SK-N-SH treated with all-trans-retinoic acid at 6 μM for 48 hours (cell line): ENCODE data around the gene TGFBR3.

ENCODE experiments used
- ATAC-seq: fragments of 200-7000 bp; cut with Tn5 transposase; 3 replicates; pipeline ENCODE4 v1.9.1; 2020; ENCODE audit warnings: mild to moderate bottlenecking, moderate library complexity
- ARNTL ChIP-seq: fragments of 450-650 bp; formaldehyde crosslinking; IDR thresholded peaks from 2 replicates; pipeline ENCODE4 v1.5.0; 2020; ENCODE audit warnings: low read depth, mild to moderate bottlenecking, moderate library complexity, borderline replicate concordance
- BACH2 ChIP-seq: fragments of 250-450 bp; sonication (Bioruptor Pico); IDR thresholded peaks from 2 replicates; pipeline ENCODE4 v1.9.0; 2021; ENCODE audit warnings: mild to moderate bottlenecking, borderline replicate concordance
- CREB5 ChIP-seq: fragments of 250-450 bp; sonication (Bioruptor Pico); IDR thresholded peaks from 2 replicates; pipeline ENCODE4 v1.5.1; 2020; ENCODE audit warnings: low read depth, mild to moderate bottlenecking, moderate library complexity
- CSDC2 ChIP-seq: fragments of 250-450 bp; sonication (Bioruptor Pico); IDR thresholded peaks from 2 replicates; pipeline ENCODE4 v1.5.0; 2020; ENCODE audit warnings: mild to moderate bottlenecking, moderate library complexity
- GLIS3 ChIP-seq: fragments of 250-450 bp; sonication (Bioruptor Pico); IDR thresholded peaks from 2 replicates; pipeline ENCODE4 v1.5.0; 2020; ENCODE audit warnings: mild to moderate bottlenecking, moderate library complexity
- ISL1 ChIP-seq: fragments of 250-450 bp; sonication (Bioruptor Pico); IDR thresholded peaks from 2 replicates; pipeline ENCODE4 v2.1.2; 2022; ENCODE audit warnings: mild to moderate bottlenecking, moderate library complexity
- OSR1 ChIP-seq: fragments of 250-450 bp; sonication (Bioruptor Pico); IDR thresholded peaks from 2 replicates; pipeline ENCODE4 v1.8.0; 2022; ENCODE audit warnings: moderate library complexity, mild to moderate bottlenecking, inconsistent platforms
- PATZ1 ChIP-seq: fragments of 250-450 bp; sonication (Bioruptor Pico); IDR thresholded peaks from 2 replicates; pipeline ENCODE4 v1.8.0; 2020; ENCODE audit warnings: mild to moderate bottlenecking, moderate library complexity, borderline replicate concordance
- POU6F1 ChIP-seq: fragments of 250-450 bp; sonication (Bioruptor Pico); IDR thresholded peaks from 2 replicates; pipeline ENCODE4 v1.8.0; 2021; ENCODE audit warnings: low read depth, mild to moderate bottlenecking, moderate library complexity, borderline replicate concordance
- PPARA ChIP-seq: fragments of 250-450 bp; sonication (Bioruptor Pico); IDR thresholded peaks from 2 replicates; pipeline ENCODE4 v1.5.0; 2020; ENCODE audit warnings: mild to moderate bottlenecking, borderline replicate concordance
- RARB ChIP-seq: fragments of 250-450 bp; sonication (Bioruptor Pico); IDR thresholded peaks from 2 replicates; pipeline ENCODE4 v1.8.0; 2021; ENCODE audit warnings: mild to moderate bottlenecking, moderate library complexity
- SNAI2 ChIP-seq: fragments of 250-450 bp; sonication (Bioruptor Pico); IDR thresholded peaks from 2 replicates; pipeline ENCODE4 v1.5.0; 2020; ENCODE audit warnings: mild to moderate bottlenecking, moderate library complexity
- TCF4 ChIP-seq: fragments of 250-450 bp; sonication (Bioruptor Pico); IDR thresholded peaks from 2 replicates; pipeline ENCODE4 v1.8.0; 2021; ENCODE audit warnings: mild to moderate bottlenecking, moderate library complexity, borderline replicate concordance
- TOX ChIP-seq: fragments of 250-450 bp; sonication (Bioruptor Pico); IDR thresholded peaks from 2 replicates; pipeline ENCODE4 v1.8.0; 2021; ENCODE audit warnings: mild to moderate bottlenecking, moderate library complexity, borderline replicate concordance
- TSHZ2 ChIP-seq: fragments of 250-450 bp; sonication (Bioruptor Pico); IDR thresholded peaks from 2 replicates; pipeline ENCODE4 v1.5.0; 2020; ENCODE audit warnings: mild to moderate bottlenecking, moderate library complexity
- ZC3H10 ChIP-seq: fragments of 250-450 bp; sonication (Bioruptor Pico); IDR thresholded peaks from 2 replicates; pipeline ENCODE4 v1.5.1; 2021; ENCODE audit warnings: mild to moderate bottlenecking, moderate library complexity
- ZFP3 ChIP-seq: fragments of 250-450 bp; sonication (Bioruptor Pico); IDR thresholded peaks from 2 replicates; pipeline ENCODE4 v1.5.0; 2020; ENCODE audit warnings: mild to moderate bottlenecking, moderate library complexity
- ZFP30 ChIP-seq: fragments of 450-650 bp; formaldehyde crosslinking; IDR thresholded peaks from 2 replicates; pipeline ENCODE4 v1.5.0; 2022; ENCODE audit warnings: mild to moderate bottlenecking, moderate library complexity
- ZNF70 ChIP-seq: fragments of 450-650 bp; formaldehyde crosslinking; IDR thresholded peaks from 2 replicates; pipeline ENCODE4 v1.5.0; 2020; ENCODE audit warnings: mild to moderate bottlenecking, moderate library complexity
- ZNF8 ChIP-seq: fragments of 450-650 bp; formaldehyde crosslinking; IDR thresholded peaks from 2 replicates; pipeline ENCODE4 v1.5.0; 2020; ENCODE audit warnings: mild to moderate bottlenecking, moderate library complexity

Gene TGFBR3

GRCh38 chr1:91706140-91706957, 179.6 kb downstream of the TGFBR3 start (continued):
- TF ChIP-seq OSR1 (CRISPR knock-in tag) (no peak), GLIS3 (CRISPR knock-in tag) (no peak)

- no peak for TF ChIP-seq CREB5 (CRISPR knock-in tag)
- TF ChIP-seq ZFP3: no peak
- no peak for TF ChIP-seq POU6F1
- TF ChIP-seq ARNTL (CRISPR knock-in tag): no peak
- TF ChIP-seq ISL1 (CRISPR knock-in tag): no peak
- TF ChIP-seq TCF4: no peak
- TF ChIP-seq SNAI2 (CRISPR knock-in tag): no peak
- no peak for TF ChIP-seq CSDC2
- TF ChIP-seq PATZ1 (CRISPR knock-in tag): no peak
- TF ChIP-seq ZNF8 (CRISPR knock-in tag): no peak
- no peak for ATAC-seq
Measured at GRCh38 chr1:91704746-91705145, 181.2 kb downstream of the TGFBR3 start.

- TF ChIP-seq ZNF8 (CRISPR knock-in tag): no peak
- no peak for TF ChIP-seq BACH2 (CRISPR knock-in tag)
- TF ChIP-seq ARNTL (CRISPR knock-in tag): no peak
- no peak for TF ChIP-seq ZC3H10 (CRISPR knock-in tag)
- no peak for TF ChIP-seq ISL1 (CRISPR knock-in tag)
- no peak for TF ChIP-seq RARB
- TF ChIP-seq PPARA (CRISPR knock-in tag): no peak
- no peak for TF ChIP-seq TSHZ2
- TF ChIP-seq TOX (CRISPR knock-in tag): no peak
- TF ChIP-seq CREB5 (CRISPR knock-in tag): no peak
- TF ChIP-seq ZFP3: no peak
- no peak for TF ChIP-seq ZNF70 (CRISPR knock-in tag)
- TF ChIP-seq SNAI2 (CRISPR knock-in tag): no peak
- ATAC-seq: no peak
Measured at GRCh38 chr1:91703095-91703494, 182.9 kb downstream of the TGFBR3 start.

GRCh38 chr1:91701472-91701869, 184.5 kb downstream of the TGFBR3 start:
- TF ChIP-seq ZNF70 (CRISPR knock-in tag): no peak
- no peak for TF ChIP-seq SNAI2 (CRISPR knock-in tag)
- no peak for TF ChIP-seq GLIS3 (CRISPR knock-in tag)
- TF ChIP-seq ZFP30 (CRISPR knock-in tag): no peak
- ATAC-seq: no peak
